ENCODE data around the gene ZNF710. TPM values are rescaled to one million over a fixed set of nuclear protein-coding genes. Genes with fewer than 3 reads are reported as not detected.

The ZNF710 gene
- total RNA-seq, 1 donor from 2014 or later: 25.2 TPM

DNA sequence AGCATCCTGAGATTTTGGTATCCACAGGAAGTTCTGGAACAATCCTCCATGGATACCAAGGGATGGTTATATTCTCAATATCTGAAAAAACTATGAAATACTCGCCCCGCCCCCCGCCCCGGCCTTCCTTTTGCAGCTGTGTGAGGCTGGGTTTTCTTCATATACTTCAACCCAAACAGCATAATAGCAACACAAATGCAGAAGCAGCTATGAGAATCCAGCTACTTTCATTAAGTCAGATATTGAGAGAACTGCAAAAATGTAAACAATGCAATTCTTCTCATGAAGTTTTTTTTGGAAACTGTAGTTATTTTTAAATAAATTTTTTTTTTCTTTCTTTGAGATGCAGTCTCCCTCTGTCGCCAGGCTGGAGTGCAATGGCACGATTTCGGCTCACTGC is 112.0 kb downstream of the ZNF710 start:
- no peaks in the 10 kb centered on the region for H3K27me3 Mint-ChIP-seq (ENCODE audit: unreplicated experiment)
- H3K4me3 Mint-ChIP-seq (ENCODE audit: unreplicated experiment): no peak overlapping the region
- no peak overlapping the region for H3K27ac Mint-ChIP-seq (ENCODE audit: unreplicated experiment)
- no peak for TF ChIP-seq CTCF (IDR thresholded peaks at IDR 0.05; ENCODE audit: partially characterized antibody, unreplicated experiment)
- peaks cover 11% of the 10 kb centered on the region for H3K36me3 Mint-ChIP-seq (ENCODE audit: unreplicated experiment)
- no peaks in the 10 kb centered on the region for H3K4me1 Mint-ChIP-seq (ENCODE audit: low read depth, unreplicated experiment)
- DNase-seq: no peak
- H3K9me3 Mint-ChIP-seq (ENCODE audit: unreplicated experiment): peaks cover 5% of the 10 kb centered on the region

GRCh38 chr15:90114451-90114901 is 113.4 kb downstream of the ZNF710 start:
- H3K27ac Mint-ChIP-seq (ENCODE audit: unreplicated experiment): no peak overlapping the region

DNA sequence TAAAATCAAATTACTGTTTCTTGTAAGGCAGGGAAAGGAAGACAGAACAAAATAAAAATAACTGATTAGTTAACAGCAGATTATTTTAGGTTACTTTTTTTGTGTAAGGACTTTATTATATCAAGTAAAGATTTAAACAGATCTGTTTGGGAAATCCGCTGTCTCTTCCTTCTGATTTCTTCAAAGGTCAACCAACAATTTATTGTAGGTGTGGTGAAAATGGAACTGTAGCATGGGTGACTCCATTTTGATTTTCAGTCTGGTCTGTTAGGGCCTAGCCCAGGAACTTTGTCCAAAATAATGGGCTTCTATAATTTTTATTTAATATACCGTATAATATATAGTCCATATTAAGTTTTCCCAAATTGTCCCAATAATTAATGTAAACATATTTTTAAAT is 114.7 kb downstream of the ZNF710 start:
- no peak for DNase-seq
- no peak for TF ChIP-seq CTCF (IDR thresholded peaks at IDR 0.05; ENCODE audit: partially characterized antibody, unreplicated experiment)
- Mint-ChIP-seq H3K36me3 (ENCODE audit: unreplicated experiment) (peaks cover 11% of the 10 kb centered on the region), H3K9me3 (ENCODE audit: unreplicated experiment) (peaks cover 5% of the 10 kb centered on the region), H3K4me3 (ENCODE audit: unreplicated experiment) (no peak overlapping the region), H3K4me1 (ENCODE audit: low read depth, unreplicated experiment) (no peaks in the 10 kb centered on the region), H3K27ac (ENCODE audit: unreplicated experiment) (no peak overlapping the region), H3K27me3 (ENCODE audit: unreplicated experiment) (no peaks in the 10 kb centered on the region)

More at GRCh38 chr15:90114451-90114901, 113.4 kb downstream of the ZNF710 start:
- H3K27me3 Mint-ChIP-seq (ENCODE audit: unreplicated experiment): no peaks in the 10 kb centered on the region
- no peak for DNase-seq
- no peak overlapping the region for H3K4me3 Mint-ChIP-seq (ENCODE audit: unreplicated experiment)
- TF ChIP-seq CTCF (IDR thresholded peaks at IDR 0.05; ENCODE audit: partially characterized antibody, unreplicated experiment): no peak
- no peaks in the 10 kb centered on the region for H3K4me1 Mint-ChIP-seq (ENCODE audit: low read depth, unreplicated experiment)
- H3K9me3 Mint-ChIP-seq (ENCODE audit: unreplicated experiment): peaks cover 5% of the 10 kb centered on the region
- peaks cover 11% of the 10 kb centered on the region for H3K36me3 Mint-ChIP-seq (ENCODE audit: unreplicated experiment)

DNA sequence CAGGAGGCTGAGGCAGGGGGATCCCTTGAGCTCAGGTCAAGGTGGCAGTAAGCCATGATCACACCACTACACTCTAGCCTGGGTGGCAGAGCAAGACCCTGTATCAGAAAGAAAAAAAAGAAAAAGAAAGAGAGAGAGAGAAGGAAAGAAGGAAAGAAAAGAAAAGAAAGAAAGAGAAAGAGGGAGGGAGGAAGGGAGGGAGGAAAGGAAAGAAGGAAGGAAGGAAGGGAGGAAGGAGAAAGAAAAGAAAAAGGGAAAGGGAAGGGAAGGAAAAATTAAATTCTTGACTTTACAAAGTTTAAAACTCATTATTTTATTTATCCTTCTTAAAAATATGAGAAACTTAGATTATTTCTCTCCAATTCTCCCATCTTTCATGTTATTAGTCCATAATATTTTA is 118.2 kb downstream of the ZNF710 start:
- no peak overlapping the region for H3K27ac Mint-ChIP-seq (ENCODE audit: unreplicated experiment)
- TF ChIP-seq CTCF (IDR thresholded peaks at IDR 0.05; ENCODE audit: partially characterized antibody, unreplicated experiment): no peak
- H3K36me3 Mint-ChIP-seq (ENCODE audit: unreplicated experiment): peaks cover 4% of the 10 kb centered on the region
- H3K4me1 Mint-ChIP-seq (ENCODE audit: low read depth, unreplicated experiment): no peaks in the 10 kb centered on the region
- peaks cover 4% of the 10 kb centered on the region for H3K9me3 Mint-ChIP-seq (ENCODE audit: unreplicated experiment)
- H3K4me3 Mint-ChIP-seq (ENCODE audit: unreplicated experiment): no peak overlapping the region
- H3K27me3 Mint-ChIP-seq (ENCODE audit: unreplicated experiment): no peaks in the 10 kb centered on the region
- no peak for DNase-seq

DNA sequence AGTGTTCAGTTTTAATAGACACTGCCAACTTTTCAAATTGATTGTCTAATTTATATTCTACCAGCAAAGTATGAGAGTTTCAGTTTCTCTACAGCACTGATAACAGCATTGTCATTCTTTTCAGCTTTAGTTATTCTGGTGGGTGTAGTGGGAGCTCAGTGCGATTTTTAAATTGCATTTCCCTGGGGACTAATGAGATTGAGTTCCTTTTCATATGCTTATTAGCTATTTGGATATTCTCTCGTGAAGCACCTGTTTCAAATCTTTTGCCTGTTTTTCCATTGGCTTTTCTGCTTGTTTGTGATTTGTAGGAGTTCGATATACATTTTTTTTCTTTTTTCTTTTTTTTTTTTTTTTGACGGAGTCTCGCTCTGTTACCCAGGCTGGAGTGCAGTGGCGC is 120.0 kb downstream of the ZNF710 start:
- Mint-ChIP-seq H3K4me1 (ENCODE audit: low read depth, unreplicated experiment) (no peaks in the 10 kb centered on the region), H3K9me3 (ENCODE audit: unreplicated experiment) (peaks cover 3% of the 10 kb centered on the region), H3K4me3 (ENCODE audit: unreplicated experiment) (no peak overlapping the region), H3K27me3 (ENCODE audit: unreplicated experiment) (no peaks in the 10 kb centered on the region), H3K27ac (ENCODE audit: unreplicated experiment) (no peak overlapping the region), H3K36me3 (ENCODE audit: unreplicated experiment) (no peaks in the 10 kb centered on the region)
- TF ChIP-seq CTCF (IDR thresholded peaks at IDR 0.05; ENCODE audit: partially characterized antibody, unreplicated experiment): no peak
- DNase-seq: no peak

Data from glutamatergic neuron (in vitro differentiated cells).